Stimulated activated CD4-positive, alpha-beta T cell treated with anti-CD3 and anti-CD28 coated beads, Interleukin-1b, Interleukin-23, amount 100 ng/mL, for 24 hours (primary cell): ENCODE measurements around the gene RHBDL3.

Experiments used
- DNase-seq, 4 experiments: peaks; one replicate each; pipeline ENCODE4 v3.0.0-alpha.2; 2020; ENCODE audit warnings: low read depth in 4 of 4, low spot score in 1 of 4

RHBDL3 gene

GRCh38 chr17:32266389-32267301 lies 1.0 kb downstream of the RHBDL3 start:
- no peak for DNase-seq

GRCh38 chr17:32267690-32268205 lies 2.1 kb downstream of the RHBDL3 start:
- DNase-seq: peak in 1 of 4 experiments; percentile 14

- no peak for DNase-seq
Measured at GRCh38 chr17:32268734-32269288, 3.2 kb downstream of the RHBDL3 start.

- DNase-seq: no peak
Measured at GRCh38 chr17:32269377-32269776, 3.7 kb downstream of the RHBDL3 start.

- DNase-seq: no peak
Measured at GRCh38 chr17:32271844-32272243, 6.2 kb downstream of the RHBDL3 start.

- no peak for DNase-seq
Measured at GRCh38 chr17:32274101-32274500, 8.5 kb downstream of the RHBDL3 start.

- DNase-seq: no peak
Measured at GRCh38 chr17:32274643-32275042, 9.0 kb downstream of the RHBDL3 start.

GRCh38 chr17:32275060-32276042 lies 9.7 kb downstream of the RHBDL3 start:
- no peak for DNase-seq

- DNase-seq: no peak
Measured at GRCh38 chr17:32276171-32276601, 10.6 kb downstream of the RHBDL3 start.

GRCh38 chr17:32277284-32277683 lies 11.7 kb downstream of the RHBDL3 start:
- DNase-seq: no peak

- DNase-seq: no peak
Measured at GRCh38 chr17:32278815-32279214, 13.2 kb downstream of the RHBDL3 start.

- DNase-seq: no peak
Measured at GRCh38 chr17:32279891-32280716, 14.5 kb downstream of the RHBDL3 start.

- no peak for DNase-seq
Measured at GRCh38 chr17:32281011-32281451, 15.4 kb downstream of the RHBDL3 start.

- no peak for DNase-seq
Measured at GRCh38 chr17:32283745-32284201, 18.1 kb downstream of the RHBDL3 start.

- DNase-seq: no peak
Measured at GRCh38 chr17:32285306-32285705, 19.7 kb downstream of the RHBDL3 start.

- DNase-seq: no peak
Measured at GRCh38 chr17:32285746-32286517, 20.3 kb downstream of the RHBDL3 start.

GRCh38 chr17:32286518-32286900 lies 20.9 kb downstream of the RHBDL3 start:
- no peak for DNase-seq

- no peak for DNase-seq
Measured at GRCh38 chr17:32287804-32288511, 22.3 kb downstream of the RHBDL3 start.

GRCh38 chr17:32288615-32289014 lies 23.0 kb downstream of the RHBDL3 start:
- DNase-seq: no peak
